Head of caudate nucleus (tissue), 42 donors: Measurements from ENCODE around the gene TRAPPC4.
"Not testable (repeated sequence)": the region's sequence is repeated elsewhere in the genome, so short reads cannot be mapped to it uniquely, and the experiment has no call there.

ENCODE experiments used
- DNase-seq, 42 donors: peaks; one replicate each; pipeline versions ENCODE4 v3.0.0 to v3.0.0-alpha.2; 2020 to 2021; ENCODE audit warnings: mixed read lengths in 7 of 42
- intact Hi-C: fragments of 100-400 bp; cut with DNase I; formaldehyde crosslinking; loops from one replicate; pipeline ENCODE4 v1.15.0; 2022

The TRAPPC4 gene

GRCh38 chr11:119029340-119030028, 10.9 kb downstream of the TRAPPC4 start:
- peak in 29 of 42 donors; percentile 12 to 70 (median 30) for DNase-seq
- intact Hi-C loops, result no loop called here

GRCh38 chr11:119030029-119030328, 11.4 kb downstream of the TRAPPC4 start:
- peak in 2 of 42 donors; percentile 9 to 44 for DNase-seq
- intact Hi-C loops, result no loop called here

- intact Hi-C loops, result no loop called here
- DNase-seq, result peak; percentile 94 to 99 (median 98)
Measured at GRCh38 chr11:119030329-119031047, 11.9 kb downstream of the TRAPPC4 start, which contains the start of gene SLC37A4. Gene SLC37A4 (minus strand): TSS chr11:119030877.

- no peak for DNase-seq
- intact Hi-C loops, result no loop called here
Measured at GRCh38 chr11:119031912-119032280, 13.3 kb downstream of the TRAPPC4 start.

GRCh38 chr11:119033421-119033820, 14.9 kb downstream of the TRAPPC4 start:
- DNase-seq, intact Hi-C loops: not testable (repeated sequence)

GRCh38 chr11:119034813-119035212, 16.2 kb downstream of the TRAPPC4 start:
- no peak for DNase-seq
- intact Hi-C loops, result no loop called here

- intact Hi-C loops, result no loop called here
- DNase-seq, result no peak
Measured at GRCh38 chr11:119038884-119039283, 20.3 kb downstream of the TRAPPC4 start.

- intact Hi-C loops, DNase-seq: not testable (repeated sequence)
Measured at GRCh38 chr11:119039471-119039870, 20.9 kb downstream of the TRAPPC4 start.

- no peak for DNase-seq
- intact Hi-C loops, result no loop called here
Measured at GRCh38 chr11:119041821-119042514, 23.4 kb downstream of the TRAPPC4 start.

GRCh38 chr11:119042927-119043326, 24.4 kb downstream of the TRAPPC4 start:
- intact Hi-C loops, result no loop called here
- DNase-seq, result no peak

- no peak for DNase-seq
- intact Hi-C loops, result no loop called here
Measured at GRCh38 chr11:119044708-119045107, 26.1 kb downstream of the TRAPPC4 start.

GRCh38 chr11:119046489-119046888, 27.9 kb downstream of the TRAPPC4 start:
- intact Hi-C loops, result no loop called here
- DNase-seq, result no peak

- intact Hi-C loops, result no loop called here
- DNase-seq, result no peak
Measured at GRCh38 chr11:119047205-119047604, 28.6 kb downstream of the TRAPPC4 start.

GRCh38 chr11:119048644-119049043, 30.1 kb downstream of the TRAPPC4 start:
- no peak for DNase-seq
- intact Hi-C loops, result no loop called here

- intact Hi-C loops, result no loop called here
- DNase-seq, result no peak
Measured at GRCh38 chr11:119049081-119049480, 30.5 kb downstream of the TRAPPC4 start.

- intact Hi-C loops, result no loop called here
- peak in 34 of 42 donors; percentile 16 to 84 (median 54) for DNase-seq
Measured at GRCh38 chr11:119051440-119052162, 33.0 kb downstream of the TRAPPC4 start.

GRCh38 chr11:119052163-119052814, 33.7 kb downstream of the TRAPPC4 start:
- intact Hi-C loops, result no loop called here
- DNase-seq, result no peak

- no peak for DNase-seq
- intact Hi-C loops, result no loop called here
Measured at GRCh38 chr11:119054418-119054817, 35.9 kb downstream of the TRAPPC4 start.

- peak in 5 of 42 donors; percentile 15 to 42 (median 16) for DNase-seq
- intact Hi-C loops, result no loop called here
Measured at GRCh38 chr11:119055901-119056300, 37.3 kb downstream of the TRAPPC4 start.
